HCEC 1CT (cell line): ENCODE measurements around the gene ATP2B1.
A peak's percentile ranks its signal among the peaks of the same experiment; 100 is the strongest.
"Not testable (repeated sequence)": the region's sequence is repeated elsewhere in the genome, so short reads cannot be mapped to it uniquely, and the experiment has no call there.

ENCODE experiments used
- DNase-seq: peaks from one replicate; pipeline ENCODE4 v3.0.0-alpha.2; 2017

Gene ATP2B1

GRCh38 chr12:89708565-89709156 is at the start of gene ATP2B1:
ATP2B1 (minus strand) TSS chr12:89708838; CDS start chr12:89655886, 52,952 bp downstream.
- peak; percentile 91 for DNase-seq

- DNase-seq: not testable (repeated sequence)
Measured at GRCh38 chr12:89757987-89758386, 49.3 kb upstream of the ATP2B1 start.

- DNase-seq: peak; percentile 100
Measured at GRCh38 chr12:89756585-89757398, 48.2 kb upstream of the ATP2B1 start.

GRCh38 chr12:89756194-89756584 is 47.6 kb upstream of the ATP2B1 start:
- no peak for DNase-seq

- no peak for DNase-seq
Measured at GRCh38 chr12:89753997-89754396, 45.4 kb upstream of the ATP2B1 start.

GRCh38 chr12:89752341-89752740 is 43.7 kb upstream of the ATP2B1 start:
- no peak for DNase-seq

- DNase-seq: peak; percentile 89
Measured at GRCh38 chr12:89750389-89751351, 42.0 kb upstream of the ATP2B1 start.

- no peak for DNase-seq
Measured at GRCh38 chr12:89748791-89749190, 40.2 kb upstream of the ATP2B1 start.

- DNase-seq: no peak
Measured at GRCh38 chr12:89745286-89745685, 36.6 kb upstream of the ATP2B1 start.

GRCh38 chr12:89742337-89743022 is 33.8 kb upstream of the ATP2B1 start:
- DNase-seq: no peak

- no peak for DNase-seq
Measured at GRCh38 chr12:89740943-89741342, 32.3 kb upstream of the ATP2B1 start.

- DNase-seq: no peak
Measured at GRCh38 chr12:89736995-89737394, 28.4 kb upstream of the ATP2B1 start.

GRCh38 chr12:89733579-89734201 is 25.1 kb upstream of the ATP2B1 start:
- peak; percentile 99 for DNase-seq

GRCh38 chr12:89732522-89732921 is 23.9 kb upstream of the ATP2B1 start:
- peak; percentile 57 for DNase-seq

- DNase-seq: peak; percentile 88
Measured at GRCh38 chr12:89731614-89732013, 23.0 kb upstream of the ATP2B1 start.

- DNase-seq: peak; percentile 84
Measured at GRCh38 chr12:89731089-89731488, 22.5 kb upstream of the ATP2B1 start.

GRCh38 chr12:89729946-89730459 is 21.4 kb upstream of the ATP2B1 start:
- DNase-seq: no peak

GRCh38 chr12:89723276-89723675 is 14.6 kb upstream of the ATP2B1 start:
- no peak for DNase-seq

- DNase-seq: no peak
Measured at GRCh38 chr12:89721291-89721987, 12.8 kb upstream of the ATP2B1 start.

- no peak for DNase-seq
Measured at GRCh38 chr12:89717759-89718523, 9.3 kb upstream of the ATP2B1 start.
